GM20431 (cell line): ENCODE data around the gene BLVRA.
"Not testable (repeated sequence)": the region's sequence is repeated elsewhere in the genome, so short reads cannot be mapped to it uniquely, and the experiment has no call there.

Source experiments
- in situ Hi-C: fragments of 300-500 bp; cut with MseI, MboI; formaldehyde crosslinking; loops from one replicate; pipeline ENCODE4 v1.15.0; 2020; ENCODE audit warnings: low sequenced_read_pairs; ENCODE audit not compliant: unreplicated experiment

BLVRA gene

GRCh38 chr7:43790834-43791233 is 32.4 kb downstream of the BLVRA start:
- in situ Hi-C loops: no loop called here

- in situ Hi-C loops: no loop called here
Measured at GRCh38 chr7:43791665-43792064, 33.2 kb downstream of the BLVRA start.

- in situ Hi-C loops: no loop called here
Measured at GRCh38 chr7:43792471-43793150, 34.1 kb downstream of the BLVRA start.

- in situ Hi-C loops: no loop called here
Measured at GRCh38 chr7:43799605-43800004, 41.1 kb downstream of the BLVRA start.

GRCh38 chr7:43803865-43804264 is 45.4 kb downstream of the BLVRA start:
- in situ Hi-C loops: no loop called here

GRCh38 chr7:43808410-43808809 is 49.9 kb downstream of the BLVRA start:
- in situ Hi-C loops: no loop called here

GRCh38 chr7:43810195-43810941 is 51.9 kb downstream of the BLVRA start:
- in situ Hi-C loops: not testable (repeated sequence)

GRCh38 chr7:43815373-43815772 is 56.9 kb downstream of the BLVRA start:
- in situ Hi-C loops: no loop called here

GRCh38 chr7:43816046-43816797 is 57.7 kb downstream of the BLVRA start:
- in situ Hi-C loops: not testable (repeated sequence)

GRCh38 chr7:43823425-43823824 is 64.9 kb downstream of the BLVRA start:
- in situ Hi-C loops: not testable (repeated sequence)

GRCh38 chr7:43823941-43824340 is 65.5 kb downstream of the BLVRA start:
- in situ Hi-C loops: no loop called here

GRCh38 chr7:43824513-43824912 is 66.0 kb downstream of the BLVRA start:
- in situ Hi-C loops: not testable (repeated sequence)

- in situ Hi-C loops: loop anchor here (25.0 kb wide), 3 partner anchors 113 to 888 kb away; partner anchors contain the start of genes MRPL32 and PSMA2
Measured at GRCh38 chr7:43824963-43825362, 66.5 kb downstream of the BLVRA start.

- in situ Hi-C loops: loop anchor here (25.0 kb wide), 3 partner anchors 113 to 888 kb away; partner anchors contain the start of genes MRPL32 and PSMA2
Measured at GRCh38 chr7:43825391-43825808, 66.9 kb downstream of the BLVRA start.

- in situ Hi-C loops: loop anchor here (25.0 kb wide), 3 partner anchors 119 to 894 kb away; partner anchors contain the start of genes MRPL32 and PSMA2
Measured at GRCh38 chr7:43830917-43831316, 72.4 kb downstream of the BLVRA start.

- in situ Hi-C loops: loop anchor here (25.0 kb wide), 3 partner anchors 122 to 897 kb away; partner anchors contain the start of genes MRPL32 and PSMA2
Measured at GRCh38 chr7:43834463-43835251, 76.2 kb downstream of the BLVRA start.

GRCh38 chr7:43838201-43838658 is 79.8 kb downstream of the BLVRA start:
- in situ Hi-C loops: loop anchor here (25.0 kb wide), 3 partner anchors 126 to 901 kb away; partner anchors contain the start of genes MRPL32 and PSMA2

GRCh38 chr7:43843296-43843695 is 84.8 kb downstream of the BLVRA start:
- in situ Hi-C loops: loop anchor here (25.0 kb wide), 3 partner anchors 131 to 906 kb away; partner anchors contain the start of genes MRPL32 and PSMA2

- in situ Hi-C loops: loop anchor here (25.0 kb wide), 3 partner anchors 132 to 907 kb away; partner anchors contain the start of genes MRPL32 and PSMA2
Measured at GRCh38 chr7:43844257-43844656, 85.8 kb downstream of the BLVRA start.
